GM21367 (cell line): ENCODE data around the gene CPED1.
"Not testable (repeated sequence)": the region's sequence is repeated elsewhere in the genome, so short reads cannot be mapped to it uniquely, and the experiment has no call there.

Source experiments
- ATAC-seq: cut with Tn5 transposase; IDR thresholded peaks from one replicate; pipeline ENCODE4 v1.9.1; 2021; ENCODE audit not compliant: unreplicated experiment

CPED1 gene

DNA sequence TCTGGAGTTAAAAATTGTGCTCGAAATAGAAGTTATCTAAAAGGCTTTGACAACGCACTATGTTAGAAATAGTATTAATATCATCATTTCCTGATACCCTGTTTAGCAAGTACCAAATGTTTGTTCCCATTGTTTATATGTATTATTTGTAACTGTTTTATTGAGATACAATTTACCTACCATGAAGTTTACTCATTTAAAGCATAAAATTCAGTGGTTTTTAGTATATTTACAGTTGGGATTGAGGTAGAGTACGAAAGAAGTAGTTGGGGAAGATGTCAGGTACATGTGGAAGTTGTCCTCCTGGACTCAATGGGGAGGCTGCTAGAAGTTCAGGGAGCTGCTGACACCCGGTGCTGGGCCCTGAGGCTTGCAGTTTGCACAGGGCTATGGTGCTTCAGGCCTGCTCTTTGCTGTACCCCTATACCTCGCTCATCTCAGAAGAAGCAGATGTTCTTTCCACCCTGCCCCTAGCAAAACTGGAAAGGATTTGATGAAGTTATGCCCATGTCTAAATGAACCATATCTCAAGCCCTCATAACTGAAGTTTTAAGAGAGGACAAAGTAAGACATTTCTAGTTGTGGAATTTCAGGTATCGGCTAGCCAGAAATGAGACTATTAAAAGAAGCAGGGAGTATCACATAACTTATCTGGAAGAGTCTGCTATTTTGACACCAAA, 315.1 kb downstream of the CPED1 start:
- ATAC-seq, result no peak

DNA sequence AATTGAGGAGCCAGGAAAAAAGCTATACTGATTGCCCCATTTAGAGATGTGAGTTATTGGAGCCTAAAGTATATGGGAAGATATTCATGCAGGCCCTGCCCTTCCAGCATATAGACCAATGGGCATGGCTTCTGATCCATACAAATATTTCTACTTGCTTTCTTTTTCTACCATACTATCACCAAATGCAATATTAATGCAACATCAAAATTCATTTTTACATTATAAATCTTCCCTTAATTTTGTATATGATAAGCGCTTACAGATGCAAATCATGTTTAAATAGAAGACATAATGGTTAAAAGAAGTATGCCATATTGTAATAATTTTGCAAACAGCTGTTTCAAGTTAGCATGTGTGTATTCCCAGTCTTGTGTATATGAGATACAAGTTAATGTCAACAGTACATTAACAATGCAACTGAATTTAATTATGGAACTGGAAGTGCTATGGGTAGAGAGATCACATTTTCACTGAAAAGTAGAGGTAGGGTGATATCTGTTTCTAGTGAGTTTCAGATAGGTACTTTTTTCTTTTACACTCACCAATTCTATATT, 315.7 kb downstream of the CPED1 start:
- no peak for ATAC-seq

DNA sequence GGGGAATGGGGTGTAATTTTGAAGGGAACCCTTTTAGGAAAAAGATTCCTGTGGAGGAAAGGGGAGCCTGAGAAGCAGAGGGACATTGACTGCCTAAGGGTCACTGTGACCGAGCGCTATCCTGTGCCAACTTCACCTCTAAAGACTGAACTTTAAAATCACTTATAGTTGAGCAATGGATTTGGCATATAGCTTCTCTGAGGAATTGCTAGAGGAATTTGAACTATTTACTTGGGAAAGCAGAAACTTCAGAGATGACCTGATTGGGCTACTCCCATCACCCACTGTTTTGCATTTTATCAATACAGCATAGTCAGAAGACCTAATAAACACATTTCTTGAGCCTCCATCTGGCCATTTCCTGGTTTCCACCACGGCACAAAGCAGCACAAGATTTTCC, 316.6 kb downstream of the CPED1 start:
- no peak for ATAC-seq

DNA sequence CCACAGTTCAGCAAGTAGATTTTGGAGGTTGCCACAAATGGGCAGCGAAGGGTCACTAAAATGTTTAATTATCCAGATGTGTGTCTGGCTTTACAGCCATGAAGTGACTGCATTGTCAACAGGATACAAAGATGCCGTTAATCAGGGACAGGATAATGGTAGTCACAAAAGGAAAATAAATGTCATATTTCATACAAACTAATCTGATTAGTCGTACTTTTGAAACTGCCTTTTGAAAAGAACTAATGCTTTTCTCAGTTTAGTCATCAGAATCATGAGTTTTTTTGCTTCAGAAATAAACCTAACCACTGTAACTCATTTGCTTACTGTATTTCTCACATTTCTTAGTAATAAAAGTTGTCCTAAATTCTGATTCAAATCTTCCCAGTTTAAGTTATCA, 318.1 kb downstream of the CPED1 start:
- ATAC-seq, result no peak

DNA sequence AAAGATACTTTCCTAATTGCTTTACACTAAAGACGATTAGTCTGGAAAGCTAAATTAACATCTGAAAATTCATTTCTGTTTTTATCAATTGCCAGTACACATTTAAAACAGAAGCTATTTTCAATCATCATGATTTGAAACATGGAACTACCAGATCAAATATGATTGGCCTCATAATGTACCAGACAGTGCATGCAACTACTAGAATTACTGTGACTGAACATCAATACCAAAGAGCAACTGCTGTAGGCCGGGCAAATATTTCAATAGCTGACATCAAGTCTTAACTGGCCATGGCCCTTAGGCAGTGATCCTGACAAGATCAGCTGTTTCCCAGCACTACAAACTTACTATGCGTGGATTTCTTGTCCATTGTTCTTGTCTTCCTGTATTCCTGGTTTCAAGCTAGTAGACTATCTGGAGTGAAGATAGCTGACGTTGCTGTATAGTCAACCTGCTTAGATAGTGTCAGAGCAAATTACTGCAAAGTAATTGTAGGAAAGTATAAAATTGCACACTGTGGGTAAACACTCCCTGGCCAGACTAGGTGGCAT, 318.6 kb downstream of the CPED1 start:
- ATAC-seq, result no peak

DNA sequence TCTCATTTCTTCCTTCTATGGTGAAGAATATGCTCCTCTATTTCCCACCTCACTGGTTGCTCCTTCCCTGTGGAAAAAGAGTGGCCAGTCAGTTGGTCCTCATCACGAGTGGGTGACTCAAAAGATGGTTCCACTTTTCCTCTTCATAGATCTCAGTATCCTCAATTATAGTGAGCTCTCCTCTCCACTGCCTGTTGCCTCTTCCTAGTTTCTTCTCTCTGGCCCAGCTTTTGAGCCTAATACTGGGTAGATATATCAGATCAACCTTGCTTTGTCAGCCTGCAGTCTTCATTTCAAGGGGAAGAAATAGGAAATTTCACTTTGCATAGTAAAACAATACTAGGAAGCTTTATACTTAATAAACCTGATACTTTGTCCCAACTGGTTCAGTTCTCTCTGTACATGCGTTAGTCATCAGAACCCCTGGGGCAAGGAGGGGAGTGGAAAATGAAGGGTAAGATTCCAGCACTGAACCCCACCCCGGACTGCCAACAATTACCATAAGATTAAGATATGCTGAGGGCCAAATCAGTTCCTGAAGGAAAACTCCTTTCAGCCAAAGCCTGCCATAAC, 324.8 kb downstream of the CPED1 start:
- ATAC-seq, result no peak

DNA sequence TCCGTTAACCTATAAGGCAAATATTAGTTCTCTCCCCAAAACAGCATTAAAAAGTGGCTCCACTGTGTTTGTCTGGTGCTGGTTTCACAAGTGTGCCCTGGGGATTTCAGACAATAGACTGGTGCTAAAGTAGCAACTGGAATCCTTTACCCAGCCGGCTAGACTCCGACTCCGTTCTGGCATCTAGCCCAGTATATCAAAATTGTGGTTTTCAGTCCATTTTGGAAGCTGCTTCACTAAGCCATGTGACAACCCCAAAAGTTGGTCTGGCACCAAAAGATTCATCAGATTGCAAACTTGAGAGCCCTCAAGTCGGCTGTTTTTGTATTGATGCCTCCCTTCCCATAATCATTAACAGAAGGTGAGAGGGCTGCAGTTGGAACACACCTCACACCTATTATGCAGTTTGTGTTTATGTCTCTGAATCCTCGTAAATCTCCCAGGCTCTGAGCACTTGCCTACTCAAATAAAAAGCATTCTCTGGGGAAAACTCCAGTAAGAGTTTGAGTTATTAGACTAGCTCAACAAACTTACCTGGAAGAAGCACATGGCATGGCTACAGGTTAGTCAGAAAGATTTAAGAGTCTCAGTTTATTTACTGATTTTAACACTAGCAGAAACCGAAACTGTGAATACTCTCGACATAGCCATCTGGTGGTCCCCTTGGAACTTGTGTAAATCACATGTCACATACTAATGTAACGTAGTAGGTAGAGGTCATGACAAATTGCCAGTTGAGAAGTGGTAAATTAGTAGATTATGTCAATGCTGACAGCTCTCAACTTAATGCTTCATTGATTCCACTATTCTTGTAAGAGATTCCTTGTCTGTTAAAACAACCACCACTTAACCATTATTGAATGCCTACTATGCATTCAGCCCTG, 325.5 kb downstream of the CPED1 start:
- ATAC-seq, result peak; percentile 92

DNA sequence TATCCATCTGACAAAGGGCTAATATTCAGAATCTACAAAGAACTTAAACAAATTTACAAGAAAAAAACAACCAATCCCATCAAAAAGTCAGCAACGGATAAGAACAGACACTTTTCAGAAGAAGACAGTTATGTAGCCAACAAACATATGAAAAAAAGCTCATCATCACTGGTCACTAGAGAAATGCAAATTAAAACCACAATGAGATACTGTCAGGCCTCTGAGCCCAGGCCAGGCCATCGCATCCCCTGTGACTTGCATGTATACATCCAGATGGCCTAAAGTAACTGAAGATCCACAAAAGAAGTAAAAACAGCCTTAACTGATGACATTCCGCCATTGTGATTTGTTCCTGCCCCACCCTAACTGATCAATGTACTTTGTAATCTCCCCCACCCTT, 326.7 kb downstream of the CPED1 start:
- ATAC-seq, result not testable (repeated sequence)

DNA sequence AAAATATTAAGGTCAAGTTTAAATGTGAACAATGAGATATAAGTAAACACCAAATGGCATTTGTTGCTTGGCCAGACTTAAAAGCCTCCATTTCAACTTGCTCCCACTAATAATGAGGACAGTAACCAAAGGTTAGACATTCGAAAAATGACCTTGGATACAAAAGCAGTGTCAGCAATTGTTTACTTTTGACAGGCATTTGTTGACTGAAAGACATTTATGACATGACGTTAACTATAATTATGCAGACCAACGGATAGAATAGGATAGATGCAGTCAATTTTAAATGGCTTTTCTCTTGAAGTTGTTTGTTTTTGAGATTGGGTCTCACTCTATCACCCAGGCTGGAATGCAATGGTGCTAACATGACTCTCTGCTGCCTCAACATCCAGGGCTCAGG, 333.9 kb downstream of the CPED1 start:
- ATAC-seq, result no peak

DNA sequence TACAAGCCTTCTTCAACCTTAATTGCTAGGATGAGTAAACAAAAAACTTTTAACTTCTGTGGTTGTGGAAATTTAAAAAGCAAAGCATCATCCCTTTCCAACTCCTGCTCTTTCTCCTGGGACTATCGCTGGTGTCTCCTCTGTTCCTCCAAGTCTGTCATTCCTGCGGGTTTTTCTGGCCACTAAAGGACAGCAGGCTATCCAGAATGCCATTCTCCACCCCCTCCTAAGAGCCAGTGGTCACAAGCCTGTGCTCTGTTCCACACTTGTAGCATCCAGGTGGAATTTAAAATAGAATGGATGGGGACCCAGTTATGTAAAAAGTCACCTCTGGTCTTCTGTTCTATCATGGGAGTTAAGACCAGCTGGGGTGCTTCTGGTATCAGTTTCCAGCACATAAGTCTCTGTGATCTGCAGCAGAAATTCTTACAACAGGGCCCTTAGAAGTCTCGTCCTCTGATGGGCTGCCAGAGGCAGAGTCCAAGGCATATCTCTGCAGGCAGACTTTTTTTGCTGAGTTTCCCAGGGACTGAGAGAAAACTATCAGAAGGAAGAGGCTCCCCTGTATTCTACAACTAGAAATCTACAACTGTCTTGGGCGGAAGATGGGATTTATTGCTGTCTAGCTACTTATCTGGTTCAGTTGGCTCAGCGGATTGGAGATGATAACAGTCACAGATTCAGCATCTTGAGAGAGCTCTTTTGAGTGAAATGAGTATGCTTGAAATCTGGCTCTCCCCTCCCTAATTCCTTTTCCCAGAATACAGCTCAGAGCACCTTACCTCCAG, 335.2 kb downstream of the CPED1 start:
- ATAC-seq, result no peak

DNA sequence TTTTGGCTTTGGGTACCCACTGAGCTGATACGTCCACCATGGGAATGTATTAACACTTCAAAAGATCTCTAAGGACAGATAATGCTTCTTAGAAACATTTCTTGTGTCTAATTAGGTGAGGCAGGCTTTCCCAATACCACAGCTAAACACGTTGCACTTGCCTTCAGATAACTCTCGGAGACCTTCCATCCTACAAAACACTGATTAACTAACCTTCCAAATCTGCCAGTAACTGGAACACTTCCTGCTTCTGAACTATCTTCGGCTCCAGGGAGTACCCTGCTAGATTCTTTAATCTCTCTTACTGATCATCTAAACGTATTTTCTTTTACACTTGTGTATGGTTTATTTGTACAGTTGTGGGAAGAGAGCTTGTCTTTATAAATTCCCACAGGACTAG, 339.2 kb downstream of the CPED1 start:
- no peak for ATAC-seq

DNA sequence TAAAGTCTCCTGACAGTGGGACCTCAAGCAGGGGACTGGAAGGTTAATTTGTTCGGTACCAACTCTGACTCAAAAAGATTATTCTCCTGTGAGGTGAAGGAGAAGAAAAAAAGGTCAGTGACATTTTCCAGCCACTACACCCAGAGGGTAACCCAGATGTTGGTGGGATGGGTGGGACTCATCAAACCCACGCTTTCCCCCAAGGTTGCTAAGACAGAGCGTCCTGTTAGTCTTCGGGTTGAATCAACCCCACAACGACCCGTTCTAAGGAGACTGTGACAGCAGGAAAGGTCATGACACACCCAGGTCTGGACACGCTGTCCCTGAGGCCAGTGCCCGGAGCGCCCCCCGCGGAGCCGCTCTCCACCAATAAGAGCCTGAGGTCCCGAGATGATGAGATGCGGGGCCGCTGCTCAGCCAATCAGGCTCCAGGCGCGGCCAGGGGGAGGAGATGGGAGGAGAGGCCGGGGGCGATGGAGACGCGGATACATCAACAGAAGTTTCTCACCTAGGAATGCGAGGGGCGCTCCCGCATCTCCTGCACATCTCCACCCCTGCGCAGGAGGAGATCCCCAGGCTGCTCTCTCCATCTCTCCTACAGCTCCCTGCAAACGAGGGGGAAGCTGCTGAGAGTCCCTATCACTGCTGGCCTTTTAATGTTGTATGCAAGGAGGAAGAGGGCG, 340.1 kb downstream of the CPED1 start, which contains the start of gene WNT16:
WNT16 (plus strand) TSS at position 493 of the 683 bp plus-strand sequence. CDS start 293 bp downstream, outside the sequence.
- no peak for ATAC-seq

DNA sequence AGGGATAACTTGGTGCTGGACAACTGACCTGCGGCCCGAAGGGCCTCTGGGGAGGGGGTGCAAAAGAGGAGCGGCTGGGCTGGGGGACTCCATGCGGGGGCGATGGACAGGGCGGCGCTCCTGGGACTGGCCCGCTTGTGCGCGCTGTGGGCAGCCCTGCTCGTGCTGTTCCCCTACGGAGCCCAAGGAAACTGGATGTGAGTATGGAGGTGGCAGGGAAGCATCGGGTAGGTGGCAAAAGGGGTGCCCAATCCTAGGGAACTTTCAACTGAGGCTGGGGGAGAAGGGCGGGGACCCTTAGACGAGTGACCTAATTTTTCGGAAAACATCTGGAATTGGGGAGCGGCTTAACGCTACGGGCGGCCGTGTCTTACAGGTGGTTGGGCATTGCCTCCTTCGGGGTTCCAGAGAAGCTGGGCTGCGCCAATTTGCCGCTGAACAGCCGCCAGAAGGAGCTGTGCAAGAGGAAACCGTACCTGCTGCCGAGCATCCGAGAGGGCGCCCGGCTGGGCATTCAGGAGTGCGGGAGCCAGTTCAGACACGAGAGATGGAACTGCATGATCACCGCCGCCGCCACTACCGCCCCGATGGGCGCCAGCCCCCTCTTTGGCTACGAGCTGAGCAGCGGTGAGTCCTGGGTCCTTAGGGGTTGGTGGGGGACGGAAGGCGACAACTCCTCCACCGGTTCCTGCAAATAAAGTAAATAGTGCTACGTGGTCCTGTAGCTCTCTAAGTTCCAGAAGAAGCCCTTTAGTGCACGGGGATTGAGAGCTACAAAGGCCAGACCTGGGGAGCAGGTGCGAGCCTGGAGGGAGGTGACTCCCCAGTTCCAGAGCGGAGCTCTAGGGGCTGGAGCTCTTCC, 340.9 kb downstream of the CPED1 start:
- ATAC-seq, result peak; percentile 69

DNA sequence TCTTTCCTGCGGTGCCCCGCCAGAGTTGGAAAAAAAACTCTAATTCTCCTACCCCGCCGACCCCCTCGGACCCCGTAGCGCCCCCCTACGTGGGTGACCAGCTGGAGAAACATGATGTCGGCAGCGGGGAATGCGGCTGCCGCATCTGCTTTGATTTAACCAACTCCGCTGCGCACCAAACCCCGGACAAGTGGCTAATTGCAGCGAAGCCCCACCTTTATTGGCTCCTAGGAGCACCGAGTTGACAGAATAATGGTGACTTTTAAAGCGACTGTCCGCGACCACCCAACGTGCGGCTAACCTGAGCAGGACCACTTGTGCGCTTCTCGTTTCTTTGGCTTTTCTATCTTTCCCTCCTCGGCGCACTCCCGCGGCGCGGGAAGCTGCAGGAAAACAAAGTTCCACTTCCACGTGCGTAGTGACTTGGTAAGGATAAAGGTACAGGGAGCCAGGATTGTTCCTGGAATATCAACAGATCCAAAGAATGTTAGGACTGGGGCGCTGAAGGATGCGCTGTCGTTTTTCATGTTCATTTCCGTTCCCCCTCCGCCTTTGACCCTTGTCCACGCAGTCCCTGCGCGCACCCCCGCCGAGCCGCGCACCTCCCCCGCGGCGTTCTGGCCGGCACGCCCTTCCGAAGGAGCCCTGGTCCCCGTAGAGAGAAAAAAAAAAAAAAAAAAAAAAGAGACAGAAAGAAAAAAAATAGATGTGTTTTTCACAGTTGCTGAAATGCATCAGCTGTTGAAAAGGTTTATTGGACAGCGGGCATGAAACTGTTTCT, 341.7 kb downstream of the CPED1 start:
- ATAC-seq, result peak; percentile 29

DNA sequence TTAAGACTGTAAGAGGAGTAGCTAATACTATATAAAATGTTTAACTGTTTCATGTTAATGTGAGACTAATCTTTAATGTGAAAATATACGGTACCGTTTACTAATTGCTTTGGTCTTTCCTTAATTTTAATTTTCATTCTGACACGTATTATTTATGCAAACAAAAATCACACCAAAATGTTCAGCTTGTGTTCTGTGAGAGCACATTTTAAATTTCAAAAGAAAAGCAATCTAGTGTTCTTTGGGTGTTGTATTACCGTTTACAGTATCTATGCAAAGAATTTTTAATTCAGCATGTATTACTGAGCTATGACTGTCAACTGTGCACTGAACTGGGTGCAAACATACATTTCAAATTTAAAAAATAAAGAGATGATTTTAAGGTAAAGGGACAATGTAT, 342.5 kb downstream of the CPED1 start:
- ATAC-seq, result no peak

DNA sequence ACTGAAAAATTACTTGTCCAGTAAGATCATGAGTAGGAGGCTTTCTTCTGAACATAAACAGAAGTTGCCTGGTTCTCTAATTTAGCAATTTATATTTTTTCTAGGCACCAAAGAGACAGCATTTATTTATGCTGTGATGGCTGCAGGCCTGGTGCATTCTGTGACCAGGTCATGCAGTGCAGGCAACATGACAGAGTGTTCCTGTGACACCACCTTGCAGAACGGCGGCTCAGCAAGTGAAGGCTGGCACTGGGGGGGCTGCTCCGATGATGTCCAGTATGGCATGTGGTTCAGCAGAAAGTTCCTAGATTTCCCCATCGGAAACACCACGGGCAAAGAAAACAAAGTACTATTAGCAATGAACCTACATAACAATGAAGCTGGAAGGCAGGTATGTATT, 343.1 kb downstream of the CPED1 start:
- no peak for ATAC-seq

DNA sequence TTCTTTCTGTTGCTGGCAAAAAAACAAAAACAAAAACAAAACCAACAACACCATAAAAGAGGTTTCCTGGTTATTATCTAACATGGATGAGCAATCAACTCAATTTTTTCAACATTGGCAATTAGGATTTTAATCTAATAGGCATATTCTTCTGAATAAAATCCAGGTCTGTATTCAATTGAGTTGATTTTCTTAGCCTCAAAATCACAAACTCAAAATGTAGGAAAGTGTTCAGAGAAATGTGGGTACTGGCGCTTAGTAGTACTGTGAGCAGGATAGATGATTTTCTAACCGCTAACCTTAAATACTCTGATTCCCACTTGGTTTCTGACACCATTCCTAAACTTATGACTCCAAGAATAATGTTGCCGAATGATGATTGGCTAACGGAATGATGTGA, 345.9 kb downstream of the CPED1 start:
- no peak for ATAC-seq
